COLO668 (cell line): ENCODE data around the gene TMEM132C.

Experiments used
- DNase-seq: peaks from one replicate; lab custom pipeline; 2025; ENCODE audit not compliant: unreplicated experiment; lab: John Stamatoyannopoulos, UW

The TMEM132C gene

GRCh38 chr12:128402486-128403243 lies 135.7 kb downstream of the TMEM132C start:
- DNase-seq = no peak

- DNase-seq = no peak
These were observed 141.7 kb downstream of the TMEM132C start for GRCh38 chr12:128408669-128409068.

- no peak for DNase-seq
These were observed 148.1 kb downstream of the TMEM132C start for GRCh38 chr12:128415036-128415560.

- no peak for DNase-seq
These were observed 152.0 kb downstream of the TMEM132C start for GRCh38 chr12:128418944-128419343.

GRCh38 chr12:128420163-128420562 lies 153.2 kb downstream of the TMEM132C start:
- no peak for DNase-seq

GRCh38 chr12:128421375-128421774 lies 154.4 kb downstream of the TMEM132C start:
- no peak for DNase-seq

GRCh38 chr12:128423205-128423604 lies 156.2 kb downstream of the TMEM132C start:
- no peak for DNase-seq

- no peak for DNase-seq
These were observed 158.0 kb downstream of the TMEM132C start for GRCh38 chr12:128424931-128425431.

GRCh38 chr12:128425666-128426331 lies 158.8 kb downstream of the TMEM132C start:
- no peak for DNase-seq

- DNase-seq = no peak
These were observed 159.5 kb downstream of the TMEM132C start for GRCh38 chr12:128426511-128426910.

GRCh38 chr12:128439796-128440195 lies 172.8 kb downstream of the TMEM132C start:
- DNase-seq = no peak

GRCh38 chr12:128442096-128442495 lies 175.1 kb downstream of the TMEM132C start:
- DNase-seq = no peak

- no peak for DNase-seq
These were observed 177.6 kb downstream of the TMEM132C start for GRCh38 chr12:128444598-128444997.

GRCh38 chr12:128445415-128446127 lies 178.6 kb downstream of the TMEM132C start:
- no peak for DNase-seq

GRCh38 chr12:128449146-128449894 lies 182.3 kb downstream of the TMEM132C start:
- no peak for DNase-seq

- DNase-seq = no peak
These were observed 183.8 kb downstream of the TMEM132C start for GRCh38 chr12:128450810-128451209.

GRCh38 chr12:128455851-128456250 lies 188.9 kb downstream of the TMEM132C start:
- DNase-seq = no peak

- DNase-seq = no peak
These were observed 190.0 kb downstream of the TMEM132C start for GRCh38 chr12:128456922-128457321.

- no peak for DNase-seq
These were observed 191.5 kb downstream of the TMEM132C start for GRCh38 chr12:128458301-128458974.

GRCh38 chr12:128459067-128459466 lies 192.1 kb downstream of the TMEM132C start:
- DNase-seq = no peak
